NCI-H146 (cell line): ENCODE results near the gene LRRC28.
"Not testable (repeated sequence)": the region's sequence is repeated elsewhere in the genome, so short reads cannot be mapped to it uniquely, and the experiment has no call there.

Source experiments
- DNase-seq: peaks from one replicate; lab custom pipeline; 2025; lab: John Stamatoyannopoulos, UW

LRRC28 gene

GRCh38 chr15:99399061-99399460 lies 147.8 kb downstream of the LRRC28 start:
- DNase-seq = no peak

- no peak for DNase-seq
Observed at GRCh38 chr15:99399618-99400017, 148.3 kb downstream of the LRRC28 start.

GRCh38 chr15:99401216-99401615 lies 149.9 kb downstream of the LRRC28 start:
- DNase-seq = not testable (repeated sequence)

DNA sequence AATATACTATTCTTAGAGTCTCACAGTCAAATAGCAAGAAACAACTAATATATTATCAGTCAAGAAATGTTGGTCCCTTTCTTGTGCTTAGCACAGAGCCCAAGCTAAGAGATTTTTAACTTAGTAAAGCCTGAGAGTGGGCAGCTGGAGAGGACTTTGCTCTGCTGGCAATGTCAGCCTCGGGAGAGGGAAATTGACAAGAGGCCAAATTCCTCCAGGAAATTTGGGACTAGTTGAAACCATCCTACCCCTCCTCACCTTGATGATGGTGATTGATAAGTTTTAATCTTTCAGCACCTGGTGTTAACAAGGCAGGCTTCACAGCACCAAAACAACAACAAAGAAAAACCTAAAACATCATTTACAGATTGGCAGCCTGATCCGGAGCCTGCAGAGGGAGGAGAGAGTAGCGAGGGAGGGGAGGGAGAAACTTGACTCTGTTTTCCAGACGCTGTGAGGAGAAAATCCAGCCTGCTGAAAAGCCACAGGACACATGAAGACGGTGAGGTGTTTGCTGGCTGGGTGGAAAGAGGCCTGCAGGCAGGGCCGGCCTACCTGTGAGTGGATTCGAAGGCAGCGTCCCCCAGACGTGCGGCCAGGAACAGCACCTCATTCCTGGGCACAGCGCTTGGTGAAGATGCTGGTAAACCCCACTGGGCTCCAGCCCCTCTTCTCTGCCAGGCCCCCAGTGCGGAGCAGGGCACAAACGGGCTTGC lies 150.9 kb downstream of the LRRC28 start:
- no peak for DNase-seq

DNA sequence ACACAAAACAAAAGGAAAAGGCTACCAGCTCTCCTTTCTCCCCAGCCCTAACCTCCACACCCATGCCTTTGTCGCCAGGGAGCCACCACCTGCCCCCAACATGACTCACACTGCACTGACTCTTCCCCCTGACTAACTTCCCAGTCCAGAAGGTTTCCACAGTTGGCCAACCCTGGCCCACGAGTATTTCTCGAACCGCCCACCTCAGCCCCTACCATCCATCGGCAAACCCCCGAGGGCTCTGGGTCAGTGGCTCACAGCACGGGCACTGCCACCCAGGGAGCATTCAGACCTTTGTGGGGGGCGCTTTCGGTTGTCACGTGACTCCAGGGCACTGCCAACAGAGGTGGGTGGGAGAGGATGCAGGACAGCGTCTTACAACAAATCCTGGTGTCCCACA lies 152.3 kb downstream of the LRRC28 start:
- no peak for DNase-seq

- DNase-seq = no peak
Observed at GRCh38 chr15:99404454-99404853, 153.2 kb downstream of the LRRC28 start.

- DNase-seq = no peak
Observed at GRCh38 chr15:99406120-99406519, 154.8 kb downstream of the LRRC28 start.

DNA sequence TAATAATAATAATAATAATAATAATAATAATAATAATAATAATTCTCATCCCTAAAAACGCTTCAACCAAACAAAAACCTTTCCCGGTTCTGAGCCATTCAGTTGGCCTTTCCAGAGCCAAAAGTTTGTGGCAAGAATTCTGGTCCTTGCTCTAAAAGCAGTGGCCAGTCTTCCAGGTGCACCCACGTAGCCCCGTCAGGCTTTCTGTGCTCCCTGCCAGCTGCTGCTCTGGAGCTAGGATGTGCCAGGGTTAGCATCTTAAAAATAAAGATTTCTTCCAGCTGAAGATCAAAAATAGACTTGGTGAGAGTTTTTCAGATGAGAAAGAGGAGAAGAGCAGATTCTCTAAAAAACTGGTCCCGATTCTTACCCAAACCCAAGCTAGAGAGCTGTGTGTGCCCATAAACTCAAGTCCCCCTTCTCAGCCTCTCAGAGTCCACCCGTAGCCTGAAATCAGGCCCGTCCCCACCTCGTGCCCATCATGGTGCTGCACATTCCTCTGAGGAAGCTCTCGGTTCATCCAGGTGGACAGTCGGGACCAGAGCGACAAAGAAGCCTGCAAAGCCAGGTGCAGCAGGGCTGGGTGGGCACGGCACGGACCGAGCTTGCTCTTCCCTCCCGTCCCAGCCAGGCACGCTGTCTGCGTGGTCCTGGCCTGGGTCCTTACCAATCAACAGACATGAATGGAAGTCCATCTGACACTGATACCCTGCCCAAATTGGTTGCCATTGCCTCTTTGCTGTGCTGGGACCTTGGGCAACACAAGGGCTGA lies 155.6 kb downstream of the LRRC28 start:
- no peak for DNase-seq

- DNase-seq = no peak
Observed at GRCh38 chr15:99407716-99408115, 156.4 kb downstream of the LRRC28 start.

DNA sequence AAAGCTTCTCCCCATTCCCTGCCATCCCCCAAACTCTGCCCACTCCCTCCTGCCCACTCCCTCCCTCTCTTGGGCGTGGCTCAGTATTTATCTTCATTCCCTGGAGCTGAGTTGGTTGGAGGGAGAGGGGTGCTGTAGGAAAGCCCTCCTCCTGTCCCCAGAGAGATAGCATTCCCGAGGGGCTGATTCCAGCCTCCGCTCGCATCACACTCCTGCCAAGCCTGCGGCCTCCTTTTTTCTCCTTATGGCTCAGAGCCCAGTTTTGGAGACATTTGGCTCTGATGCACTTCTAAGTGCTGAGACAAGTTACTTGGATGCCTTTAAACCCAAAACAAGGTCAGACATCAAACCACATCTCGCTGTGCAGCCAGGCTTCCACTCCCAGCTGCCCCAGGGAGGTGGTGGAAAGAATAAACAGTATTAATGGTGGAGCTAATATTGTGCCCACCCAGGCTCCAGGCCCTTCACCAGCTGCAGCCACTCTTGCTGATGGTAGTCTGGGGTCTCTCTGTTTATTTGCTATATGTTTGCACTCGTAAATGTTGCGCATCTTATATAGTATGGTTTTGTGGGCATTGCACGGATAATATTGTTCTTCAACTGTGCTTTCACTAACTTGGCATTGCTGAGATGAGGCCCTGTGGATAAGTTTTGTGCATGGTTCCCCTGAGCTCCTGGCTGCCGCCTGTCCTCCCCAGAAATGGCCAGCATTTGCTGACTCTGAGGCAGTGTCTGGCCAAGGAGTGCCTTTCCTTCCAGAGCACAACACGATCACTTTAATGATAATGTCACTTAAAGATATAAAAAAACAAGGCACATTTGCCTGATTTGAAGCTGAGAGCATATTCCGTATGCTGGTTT lies 157.2 kb downstream of the LRRC28 start:
- no peak for DNase-seq

DNA sequence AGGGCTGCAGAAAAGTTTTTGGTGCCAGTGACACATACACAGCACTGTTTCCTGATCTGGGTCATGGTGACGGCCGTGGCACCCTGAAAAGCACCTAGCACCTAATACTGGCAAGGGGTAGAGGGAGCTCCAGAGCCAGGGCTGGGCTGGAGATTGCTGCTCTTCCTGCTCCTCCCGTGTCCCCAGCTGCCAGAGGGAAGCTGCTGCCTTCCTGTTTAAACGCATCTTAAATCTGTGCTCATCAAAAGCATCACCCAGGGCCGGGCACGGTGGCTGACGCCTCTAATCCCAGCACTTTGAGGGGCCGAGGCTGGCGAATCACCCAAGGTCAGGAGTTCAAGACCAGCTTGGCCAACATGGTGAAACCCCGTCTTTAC lies 157.8 kb downstream of the LRRC28 start:
- peak; percentile 65 for DNase-seq

DNA sequence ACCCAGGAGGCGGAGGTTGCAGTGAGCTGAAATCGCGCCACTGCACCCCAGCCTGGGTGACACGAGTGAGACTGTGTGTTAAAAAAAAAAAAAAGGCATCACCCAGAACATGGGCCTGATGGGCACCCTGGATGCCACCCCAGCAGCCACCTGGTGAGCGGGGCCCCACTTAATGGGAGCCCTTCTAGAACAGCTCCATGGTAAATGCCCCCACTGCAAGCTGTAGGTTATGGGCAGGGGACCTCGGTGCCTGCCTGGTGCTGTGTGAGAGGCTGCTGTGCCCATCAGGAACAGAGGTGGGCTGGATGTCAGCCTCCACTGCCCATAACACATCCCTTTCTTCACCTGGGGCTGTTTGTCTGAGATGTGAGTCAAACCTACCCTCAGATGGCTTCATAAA lies 158.3 kb downstream of the LRRC28 start:
- DNase-seq = no peak

GRCh38 chr15:99410477-99410876 lies 159.2 kb downstream of the LRRC28 start:
- no peak for DNase-seq

DNA sequence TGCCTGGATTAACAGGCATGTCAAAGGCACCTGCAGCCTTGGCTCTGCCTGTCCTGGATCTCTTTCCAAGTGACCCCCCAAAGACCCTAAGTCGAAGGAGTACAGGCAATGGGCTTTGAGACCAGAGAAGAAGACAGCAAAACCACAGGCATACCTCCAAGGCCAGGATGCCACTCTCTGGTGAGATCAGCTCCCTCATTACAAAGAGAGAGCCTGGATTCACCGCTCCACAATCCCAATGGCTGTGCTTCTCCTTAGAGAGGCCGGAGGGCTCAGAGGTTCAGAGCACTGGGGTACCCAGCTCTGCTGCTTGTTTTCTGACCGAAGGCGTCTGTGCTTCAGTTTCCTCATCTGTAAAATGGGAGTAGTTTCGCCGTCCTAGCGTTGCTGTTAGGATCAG lies 160.0 kb downstream of the LRRC28 start:
- DNase-seq = no peak

DNA sequence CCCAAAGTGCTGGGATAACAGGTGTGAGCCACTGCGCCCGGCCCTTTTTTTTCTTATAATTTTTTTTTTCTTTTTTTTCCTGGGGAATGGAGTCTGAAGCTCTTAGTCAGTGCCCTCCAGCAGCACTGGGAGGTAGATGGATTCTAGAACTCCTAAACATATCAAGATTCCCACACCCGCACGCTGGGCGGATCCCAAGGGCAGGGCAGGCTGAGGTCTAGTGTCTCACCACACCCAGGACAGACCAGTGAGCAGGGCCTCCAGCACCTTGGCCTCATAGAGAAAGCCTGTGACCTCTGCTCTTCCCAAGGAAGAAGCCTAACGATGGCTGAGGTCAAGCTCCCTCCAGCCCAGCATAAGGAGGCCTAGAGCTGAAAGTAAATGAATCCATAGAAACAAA lies 160.8 kb downstream of the LRRC28 start:
- no peak for DNase-seq

GRCh38 chr15:99412626-99413025 lies 161.3 kb downstream of the LRRC28 start:
- DNase-seq = no peak

- DNase-seq = no peak
Observed at GRCh38 chr15:99413955-99414754, 162.9 kb downstream of the LRRC28 start.

DNA sequence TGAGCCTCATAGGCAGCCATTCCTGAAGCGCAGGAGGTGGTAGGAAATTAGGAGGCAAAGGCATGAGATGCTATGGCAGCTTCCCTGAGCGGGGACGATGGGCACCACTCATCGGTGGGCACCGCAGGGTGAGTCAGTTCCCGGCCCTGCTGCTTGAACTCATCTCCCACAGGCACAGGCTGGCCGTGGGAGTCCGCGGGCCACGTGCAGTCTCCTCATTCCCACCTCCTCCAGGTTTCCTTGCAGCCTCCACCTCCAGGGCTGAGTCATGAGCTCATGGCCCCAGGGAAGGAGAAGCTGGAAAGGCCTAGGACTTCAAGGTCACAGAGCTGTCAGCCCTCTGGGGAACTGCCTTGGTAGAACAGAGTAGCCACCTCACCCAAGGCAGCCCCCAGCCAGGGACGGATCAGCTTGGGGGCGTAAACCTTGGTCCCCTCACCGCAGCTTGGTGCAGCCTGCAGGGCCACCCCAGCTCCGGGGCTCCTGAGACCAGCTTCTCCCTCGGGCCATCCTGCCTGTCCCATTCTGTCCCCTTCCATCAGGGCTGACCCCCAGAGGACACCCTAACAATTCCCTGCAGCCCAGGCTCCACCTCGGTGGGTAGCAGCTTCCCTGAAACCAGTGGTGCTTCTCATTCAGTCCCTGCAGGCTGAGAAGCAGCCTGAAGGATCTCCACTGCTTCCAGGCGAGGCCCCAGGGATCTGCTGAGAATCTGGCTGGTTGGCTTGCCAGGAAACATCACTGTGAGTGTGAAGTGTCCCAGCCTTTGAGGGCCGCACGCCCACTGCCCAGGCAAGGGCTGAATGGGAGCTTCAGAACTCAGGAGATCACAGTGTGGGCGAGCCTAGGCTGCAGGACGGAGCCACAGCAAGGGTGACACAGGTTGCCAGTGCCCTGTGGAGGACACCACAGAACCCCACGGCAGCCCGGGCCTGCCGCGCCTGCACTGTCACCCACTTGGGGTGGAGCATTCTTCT lies 163.8 kb downstream of the LRRC28 start:
- no peak for DNase-seq

GRCh38 chr15:99416191-99417188 lies 165.2 kb downstream of the LRRC28 start:
- DNase-seq = no peak
